Transverse colon (tissue), 4 donors: ENCODE measurements around the gene ANKRD61. TPM values are rescaled to one million over a fixed set of nuclear protein-coding genes. Genes with fewer than 3 reads are reported as not detected.
"Not testable (repeated sequence)": the region's sequence is repeated elsewhere in the genome, so short reads cannot be mapped to it uniquely, and the experiment has no call there.

Experiments used
- DNase-seq: peaks from one replicate; pipeline ENCODE4 v3.0.0-alpha.2; 2019
- H3K27ac ChIP-seq, 4 donors: fragments of 200-600 bp; sonication (generic); 2 replicates each; pipeline ENCODE4 v1.5.1; 2016 to 2018; ENCODE audit warnings: inconsistent platforms in 4 of 4
- H3K27me3 ChIP-seq: fragments of 200-600 bp; sonication (generic); 2 replicates; pipeline ENCODE4 v1.5.1; 2017; ENCODE audit warnings: inconsistent platforms
- H3K36me3 ChIP-seq, 4 donors: fragments of 200-600 bp; sonication (generic); 2 replicates each; pipeline ENCODE4 v1.5.1; 2017 to 2019; ENCODE audit warnings: inconsistent platforms in 4 of 4
- H3K4me1 ChIP-seq, 4 donors: fragments of 200-600 bp; sonication (generic); 2 replicates each; pipeline ENCODE4 v1.5.1; 2017 to 2020; ENCODE audit warnings: inconsistent platforms in 4 of 4
- H3K4me3 ChIP-seq, 4 donors: fragments of 200-600 bp; sonication (generic); 1 replicate in 1 of 4; 2 replicates in 3 of 4; pipeline versions ENCODE4 v1.5.1 to v1.6.1; 2017 to 2019; ENCODE audit warnings: inconsistent platforms in 4 of 4
- H3K9me3 ChIP-seq, 2 donors: fragments of 200-600 bp; sonication (generic); 2 replicates each; pipeline ENCODE4 v1.5.1; 2017 to 2019; ENCODE audit warnings: inconsistent platforms in 2 of 2
- EP300 ChIP-seq: sonication (generic); formaldehyde crosslinking; IDR thresholded peaks from one replicate; pipeline ENCODE4 v1.6.1; 2017; ENCODE audit warnings: antibody characterized with exemption, low read depth
- POLR2A ChIP-seq: fragments of 450-650 bp; IDR thresholded peaks from one replicate; pipeline ENCODE4 v1.6.1; 2016; ENCODE audit warnings: antibody characterized with exemption, mild to moderate bottlenecking, moderate library complexity
- POLR2AphosphoS5 ChIP-seq, 3 donors: sonication (generic); formaldehyde crosslinking; IDR thresholded peaks; one replicate each; pipeline ENCODE4 v1.6.1; 2016; ENCODE audit warnings: antibody characterized with exemption in 3 of 3
- WGBS, 2 donors: methylation state at CpG; one replicate each; pipeline ENCODE4 v1.1.5; 2018; ENCODE audit warnings: low coverage in 1 of 2; 5-methylcytosine and 5-hydroxymethylcytosine counted together
- in situ Hi-C, 4 donors: fragments of 200-750 bp; cut with MboI; loops; one replicate each; pipeline versions ENCODE4 v1.15.0 to v1.15.1; 2017; ENCODE audit warnings: low sequenced_read_pairs in 3 of 4, low pct_ligation_motif_present in 1 of 4, low pct_unique_long_range_greater_than_20kb in 1 of 4
- intact Hi-C: fragments of 100-400 bp; cut with DNase I; formaldehyde crosslinking; loops from one replicate; pipeline ENCODE4 v1.15.1; 2023; ENCODE audit warnings: low total_unique reads
- total RNA-seq, 4 donors: library from RNA; depleted of rRNA; stranded (reverse); fragments of >200 nt; gene quantifications; one replicate each; pipeline ENCODE4 v1.1.0, GENCODE V29; 2016
- TF ChIP-seq, protein P1 (sequence below), 5 experiments: fragments of 200-600 bp in 3 of 5; fragments of 450-650 bp in 2 of 5; sonication (generic) in 3 of 5; IDR thresholded peaks; 1 replicate in 2 of 5; 2 replicates in 3 of 5; pipeline ENCODE4 v1.5.1; 2016 to 2017; ENCODE audit warnings: antibody characterized with exemption in 5 of 5, inconsistent platforms in 3 of 5, mild to moderate bottlenecking in 2 of 5, moderate library complexity in 1 of 5

Gene ANKRD61
- total RNA-seq, 4 donors from 2014 or later = not detected

DNA sequence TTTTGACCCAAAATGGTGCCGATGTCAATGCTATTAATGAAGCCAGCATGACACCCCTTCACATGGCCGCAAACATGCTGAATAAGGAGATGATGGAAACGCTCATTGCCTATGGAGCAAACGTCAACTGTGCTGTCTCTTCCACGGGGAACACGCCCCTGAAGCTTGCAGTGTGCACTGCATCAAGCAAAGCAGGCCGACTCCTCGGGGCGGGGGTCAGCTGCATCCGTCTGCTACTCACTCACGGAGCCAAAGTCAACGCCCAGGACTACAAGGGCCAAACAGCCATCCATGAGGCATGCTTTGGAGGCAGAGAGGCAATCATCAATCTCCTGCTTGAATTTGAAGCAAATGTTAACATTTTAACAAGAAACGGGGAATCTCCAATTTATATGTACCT, 4.5 kb downstream of the ANKRD61 start:
- 85 to 91% methylated on average over 4 to 12 of the region's 13 CpGs for WGBS, 2 donors

DNA sequence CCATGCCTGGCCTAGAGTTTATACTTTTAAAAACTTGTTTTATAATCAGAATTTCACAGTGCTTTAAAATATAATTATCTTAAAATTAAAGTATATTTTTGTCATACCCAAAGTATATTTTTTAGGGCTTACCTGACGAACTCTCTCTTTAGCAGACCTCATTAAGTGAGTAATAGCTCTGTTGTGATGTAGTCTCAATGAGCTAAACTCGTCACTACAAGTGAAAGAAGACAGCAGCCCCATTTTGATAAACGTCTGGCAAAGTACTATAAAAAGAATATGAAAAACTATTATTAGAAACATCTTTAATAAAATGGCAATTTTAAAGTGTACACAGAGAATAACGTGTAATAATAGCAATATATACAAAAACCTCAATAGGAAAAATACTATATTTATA, 18.6 kb downstream of the ANKRD61 start:
- Histone ChIP-seq H3K27ac (no peak overlapping the region), H3K4me3 (no peak overlapping the region), H3K9me3 (no peaks in the 10 kb centered on the region), H3K36me3 (peaks cover 0 to 53% (median 25%) of the 10 kb centered on the region in 4 donors), H3K4me1 (no peaks in the 10 kb centered on the region), H3K27me3 (no peaks in the 10 kb centered on the region)
- DNase-seq = no peak
- in situ Hi-C loops (no loop called here), intact Hi-C loops (no loop called here)
- WGBS, 2 donors = 77% methylated on average over 4 of the region's 4 CpGs
- TF ChIP-seq, protein P1, sequence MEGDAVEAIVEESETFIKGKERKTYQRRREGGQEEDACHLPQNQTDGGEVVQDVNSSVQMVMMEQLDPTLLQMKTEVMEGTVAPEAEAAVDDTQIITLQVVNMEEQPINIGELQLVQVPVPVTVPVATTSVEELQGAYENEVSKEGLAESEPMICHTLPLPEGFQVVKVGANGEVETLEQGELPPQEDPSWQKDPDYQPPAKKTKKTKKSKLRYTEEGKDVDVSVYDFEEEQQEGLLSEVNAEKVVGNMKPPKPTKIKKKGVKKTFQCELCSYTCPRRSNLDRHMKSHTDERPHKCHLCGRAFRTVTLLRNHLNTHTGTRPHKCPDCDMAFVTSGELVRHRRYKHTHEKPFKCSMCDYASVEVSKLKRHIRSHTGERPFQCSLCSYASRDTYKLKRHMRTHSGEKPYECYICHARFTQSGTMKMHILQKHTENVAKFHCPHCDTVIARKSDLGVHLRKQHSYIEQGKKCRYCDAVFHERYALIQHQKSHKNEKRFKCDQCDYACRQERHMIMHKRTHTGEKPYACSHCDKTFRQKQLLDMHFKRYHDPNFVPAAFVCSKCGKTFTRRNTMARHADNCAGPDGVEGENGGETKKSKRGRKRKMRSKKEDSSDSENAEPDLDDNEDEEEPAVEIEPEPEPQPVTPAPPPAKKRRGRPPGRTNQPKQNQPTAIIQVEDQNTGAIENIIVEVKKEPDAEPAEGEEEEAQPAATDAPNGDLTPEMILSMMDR (IDR thresholded peaks at IDR 0.05) = no peak
- TF ChIP-seq POLR2A (no peak), POLR2AphosphoS5 (IDR thresholded peaks at IDR 0.05) (no peak), EP300 (no peak)

More for the DNA sequence above, 4.5 kb downstream of the ANKRD61 start:
- Histone ChIP-seq H3K27me3 (no peaks in the 10 kb centered on the region), H3K9me3 (no peaks in the 10 kb centered on the region), H3K36me3 (peaks cover 0 to 51% (median 27%) of the 10 kb centered on the region in 4 donors), H3K4me1 (no peaks in the 10 kb centered on the region), H3K4me3 (no peak overlapping the region), H3K27ac (no peak overlapping the region)
- DNase-seq = no peak
- TF ChIP-seq EP300 (no peak), POLR2AphosphoS5 (IDR thresholded peaks at IDR 0.05) (no peak), POLR2A (no peak)
- TF ChIP-seq, protein P1 (IDR thresholded peaks at IDR 0.05) = no peak
- in situ Hi-C loops (no loop called here), intact Hi-C loops (loop anchor here (2.0 kb wide), 1 partner anchor 21 kb away; no protein-coding TSS in a partner anchor)

- Histone ChIP-seq H3K4me1 (peaks cover 0 to 11% (median 2%) of the 10 kb centered on the region in 4 donors), H3K36me3 (peaks cover 0 to 40% (median 20%) of the 10 kb centered on the region in 4 donors)
- intact Hi-C loops, in situ Hi-C loops, H3K4me3 ChIP-seq, DNase-seq, H3K27me3 ChIP-seq, H3K9me3 ChIP-seq, H3K27ac ChIP-seq: not testable (repeated sequence)
- WGBS, 2 donors = 90 to 96% methylated on average over 3 to 9 of the region's 9 CpGs
These were observed 20.0 kb downstream of the ANKRD61 start for GRCh38 chr7:6051185-6051584.

GRCh38 chr7:6056616-6057015, 25.4 kb downstream of the ANKRD61 start:
- peaks cover 0 to 16% (median 7%) of the 10 kb centered on the region in 4 donors for H3K36me3 ChIP-seq
- no peak overlapping the region for H3K4me3 ChIP-seq
- in situ Hi-C loops (no loop called here), intact Hi-C loops (loop anchor here (2.0 kb wide), 1 partner anchor 22 kb away; no protein-coding TSS in a partner anchor)
- no peaks in the 10 kb centered on the region for H3K9me3 ChIP-seq
- 57 to 60% methylated on average over 1 of the region's 1 CpG for WGBS, 2 donors
- no peak overlapping the region for H3K27ac ChIP-seq
- peaks cover 11 to 35% (median 18%) of the 10 kb centered on the region in 4 donors for H3K4me1 ChIP-seq
- no peak for DNase-seq
- TF ChIP-seq EP300 (no peak), POLR2A (no peak)
- H3K27me3 ChIP-seq = no peaks in the 10 kb centered on the region

- peak overlapping the region; percentile 93 to 96 (median 94) for H3K27ac ChIP-seq
- TF ChIP-seq, protein P1 (IDR thresholded peaks at IDR 0.05) = no peak
- TF ChIP-seq EP300 (no peak), POLR2A (no peak), POLR2AphosphoS5 (IDR thresholded peaks at IDR 0.05) (no peak)
- H3K4me3 ChIP-seq = peak overlapping the region in 3 of 4 donors; percentile 74 to 87 (median 76)
- in situ Hi-C loops = no loop called here
- no peaks in the 10 kb centered on the region for H3K27me3 ChIP-seq
- H3K36me3 ChIP-seq = peaks cover 0 to 16% (median 7%) of the 10 kb centered on the region in 4 donors
- 43 to 58% methylated on average over 6 to 14 of the region's 14 CpGs for WGBS, 2 donors
- H3K4me1 ChIP-seq = peaks cover 11 to 35% (median 18%) of the 10 kb centered on the region in 4 donors
- H3K9me3 ChIP-seq = no peaks in the 10 kb centered on the region
- no peak for DNase-seq
- intact Hi-C loops = loop anchor here (2.0 kb wide), 1 partner anchor 23 kb away; no protein-coding TSS in a partner anchor
These were observed 26.3 kb downstream of the ANKRD61 start for GRCh38 chr7:6057316-6058129.

DNA sequence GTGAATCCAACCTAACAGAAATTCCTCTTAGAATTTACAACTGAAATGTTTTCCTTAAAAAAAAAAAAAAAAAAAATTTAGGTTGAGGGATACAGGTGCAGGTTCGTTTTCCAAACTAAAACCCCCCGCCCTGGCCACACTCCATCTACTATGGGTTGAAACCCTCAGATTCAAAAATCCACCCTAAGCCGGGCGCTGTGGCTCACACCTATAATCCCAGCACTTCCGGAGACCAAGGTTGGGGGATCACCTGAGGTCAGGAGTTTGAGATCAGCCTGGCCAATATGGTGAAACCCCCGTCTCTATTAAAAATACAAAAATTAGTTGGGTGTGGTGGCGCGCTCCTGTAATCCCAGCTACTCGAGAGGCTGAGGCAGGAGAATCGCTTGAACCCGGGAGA, 28.8 kb downstream of the ANKRD61 start:
- DNase-seq, H3K9me3 ChIP-seq, H3K4me3 ChIP-seq, in situ Hi-C loops, H3K27me3 ChIP-seq, H3K36me3 ChIP-seq, intact Hi-C loops, H3K27ac ChIP-seq: not testable (repeated sequence)
- WGBS, 2 donors = 67 to 81% methylated on average over 1 to 11 of the region's 11 CpGs
- peaks cover 11 to 34% (median 18%) of the 10 kb centered on the region in 4 donors for H3K4me1 ChIP-seq
